Mesodermal cell (in vitro differentiated cells): ENCODE measurements around the gene ATXN7L3.
"Not testable (repeated sequence)": the region's sequence is repeated elsewhere in the genome, so short reads cannot be mapped to it uniquely, and the experiment has no call there.

ENCODE experiments used
- H3K27ac ChIP-seq: 2 replicates; pipeline ENCODE4 v1.7.0; 2013; ENCODE audit warnings: mild to moderate bottlenecking, low read depth, low read length, moderate library complexity; ENCODE audit not compliant: severe bottlenecking
- H3K36me3 ChIP-seq: 2 replicates; pipeline ENCODE4 v1.7.1; 2013; ENCODE audit warnings: mild to moderate bottlenecking, low read length, moderate library complexity; ENCODE audit not compliant: control insufficient read depth, insufficient read depth
- H3K4me1 ChIP-seq: one replicate; pipeline ENCODE4 v1.7.1; 2013; ENCODE audit warnings: mild to moderate bottlenecking, low read length; ENCODE audit not compliant: insufficient read depth, control insufficient read depth, poor library complexity, severe bottlenecking
- H3K4me3 ChIP-seq: 2 replicates; pipeline ENCODE4 v1.7.0; 2013; ENCODE audit warnings: low read length, control low read depth, mild to moderate bottlenecking; ENCODE audit not compliant: insufficient read depth, poor library complexity, severe bottlenecking; ENCODE audit errors: extremely low read depth
- H3K9me3 ChIP-seq: 2 replicates; pipeline ENCODE4 v1.7.1; 2013; ENCODE audit warnings: mild to moderate bottlenecking, low read length, moderate library complexity; ENCODE audit not compliant: control insufficient read depth
- WGBS, 2 experiments: methylation state at CpG; one replicate each; pipeline ENCODE4 v1.1.5; 2013; ENCODE audit warnings: missing lambda C conversion rate in 2 of 2; ENCODE audit not compliant: insufficient coverage in 2 of 2; 5-methylcytosine and 5-hydroxymethylcytosine counted together

The ATXN7L3 gene

DNA sequence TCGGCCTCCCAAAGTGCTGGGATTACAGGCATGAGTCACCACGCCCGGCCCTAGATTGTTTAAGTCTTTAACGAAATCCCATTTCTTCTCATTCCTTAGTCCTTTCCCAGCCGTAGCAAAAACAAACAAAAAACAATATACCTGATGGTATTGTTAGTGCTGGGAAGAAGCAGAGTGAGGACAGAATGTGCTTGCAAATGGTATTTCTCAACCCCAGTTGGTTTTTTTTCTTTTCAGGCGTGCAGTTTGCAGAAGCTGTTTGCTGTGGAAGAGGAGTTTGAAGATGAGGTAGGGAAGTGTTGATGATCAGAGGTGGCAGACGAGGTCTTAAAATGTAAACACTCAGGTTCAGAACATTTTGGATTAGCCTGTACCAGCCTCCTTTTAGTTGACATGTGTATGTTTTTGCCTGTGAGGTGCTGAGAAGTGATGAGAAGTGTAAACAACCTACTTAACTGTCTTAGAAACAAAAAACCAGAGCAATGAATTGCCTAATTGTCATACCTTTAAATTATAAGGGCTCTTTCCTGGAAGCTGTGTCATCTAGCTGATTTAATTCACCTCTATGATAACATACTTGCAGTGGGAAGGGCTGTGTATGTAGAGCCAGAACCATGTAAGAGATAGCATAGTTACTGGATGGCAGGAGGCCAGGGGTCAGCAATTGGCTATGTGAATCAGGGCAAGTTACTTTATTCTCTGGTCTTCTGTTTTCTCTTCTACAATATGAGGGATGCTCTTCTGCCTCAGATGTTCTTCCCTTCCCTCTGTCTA is 54.5 kb downstream of the ATXN7L3 start:
- WGBS, 2 experiments, result 94 to 96% methylated on average over 2 to 4 of the region's 7 CpGs
- H3K36me3 ChIP-seq, result peaks cover 54% of the 10 kb centered on the region
- no peaks in the 10 kb centered on the region for H3K9me3 ChIP-seq
- H3K4me1 ChIP-seq, result peaks cover 13% of the 10 kb centered on the region
- H3K4me3 ChIP-seq, result no peak overlapping the region
- H3K27ac ChIP-seq, result no peak overlapping the region

DNA sequence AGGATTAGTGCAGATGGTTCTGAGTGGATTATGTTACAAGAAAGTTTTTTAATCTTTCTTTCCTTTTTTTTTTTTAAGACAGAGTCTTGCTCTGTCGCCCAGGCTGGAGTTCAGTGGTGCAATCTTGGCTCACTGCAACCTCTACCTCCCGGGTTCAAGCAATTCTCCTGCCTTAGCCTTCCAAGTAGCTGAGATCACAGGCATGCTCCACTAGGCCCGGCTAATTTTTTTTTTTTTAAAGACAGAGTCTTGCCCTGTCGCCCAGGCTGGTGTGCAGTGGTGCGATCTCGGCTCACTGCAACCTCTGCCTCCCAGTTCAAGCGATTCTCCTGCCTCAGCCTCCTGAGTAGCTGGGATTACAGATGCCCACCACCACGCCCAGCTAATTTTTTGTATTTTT is 55.8 kb downstream of the ATXN7L3 start:
- not testable (repeated sequence) for H3K9me3 ChIP-seq, H3K4me3 ChIP-seq, H3K27ac ChIP-seq
- H3K36me3 ChIP-seq, result peaks cover 41% of the 10 kb centered on the region
- peaks cover 13% of the 10 kb centered on the region for H3K4me1 ChIP-seq
- WGBS, 2 experiments, result 95 to 98% methylated on average over 7 to 8 of the region's 8 CpGs
